Retinal pigment epithelial cell (primary cell): ENCODE measurements around the gene KCNJ10.
A peak's percentile ranks its signal among the peaks of the same experiment; 100 is the strongest.

Source experiments
- DNase-seq: peaks from one replicate; pipeline ENCODE4 v3.0.0-alpha.2; 2010; ENCODE audit warnings: low read depth
- H3K4me3 ChIP-seq: 2 replicates; pipeline ENCODE4 v1.5.1; 2011; ENCODE audit warnings: mild to moderate bottlenecking, low read length, control low read depth, moderate library complexity
- TF ChIP-seq, protein P1 (sequence below): conservative IDR thresholded peaks from 2 replicates; pipeline ENCODE4 v1.5.1; 2011; ENCODE audit warnings: low read depth, low read length, control low read depth, inconsistent platforms

Gene KCNJ10

GRCh38 chr1:159996653-159997052 lies 73.3 kb downstream of the KCNJ10 start:
- TF ChIP-seq, protein P1, sequence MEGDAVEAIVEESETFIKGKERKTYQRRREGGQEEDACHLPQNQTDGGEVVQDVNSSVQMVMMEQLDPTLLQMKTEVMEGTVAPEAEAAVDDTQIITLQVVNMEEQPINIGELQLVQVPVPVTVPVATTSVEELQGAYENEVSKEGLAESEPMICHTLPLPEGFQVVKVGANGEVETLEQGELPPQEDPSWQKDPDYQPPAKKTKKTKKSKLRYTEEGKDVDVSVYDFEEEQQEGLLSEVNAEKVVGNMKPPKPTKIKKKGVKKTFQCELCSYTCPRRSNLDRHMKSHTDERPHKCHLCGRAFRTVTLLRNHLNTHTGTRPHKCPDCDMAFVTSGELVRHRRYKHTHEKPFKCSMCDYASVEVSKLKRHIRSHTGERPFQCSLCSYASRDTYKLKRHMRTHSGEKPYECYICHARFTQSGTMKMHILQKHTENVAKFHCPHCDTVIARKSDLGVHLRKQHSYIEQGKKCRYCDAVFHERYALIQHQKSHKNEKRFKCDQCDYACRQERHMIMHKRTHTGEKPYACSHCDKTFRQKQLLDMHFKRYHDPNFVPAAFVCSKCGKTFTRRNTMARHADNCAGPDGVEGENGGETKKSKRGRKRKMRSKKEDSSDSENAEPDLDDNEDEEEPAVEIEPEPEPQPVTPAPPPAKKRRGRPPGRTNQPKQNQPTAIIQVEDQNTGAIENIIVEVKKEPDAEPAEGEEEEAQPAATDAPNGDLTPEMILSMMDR = no peak
- DNase-seq = peak; percentile 64

GRCh38 chr1:159994896-159995295 lies 75.1 kb downstream of the KCNJ10 start:
- no peak overlapping the region for H3K4me3 ChIP-seq
- TF ChIP-seq, protein P1 = no peak
- DNase-seq = no peak

More at GRCh38 chr1:159996653-159997052, 73.3 kb downstream of the KCNJ10 start:
- H3K4me3 ChIP-seq = no peak overlapping the region

DNA sequence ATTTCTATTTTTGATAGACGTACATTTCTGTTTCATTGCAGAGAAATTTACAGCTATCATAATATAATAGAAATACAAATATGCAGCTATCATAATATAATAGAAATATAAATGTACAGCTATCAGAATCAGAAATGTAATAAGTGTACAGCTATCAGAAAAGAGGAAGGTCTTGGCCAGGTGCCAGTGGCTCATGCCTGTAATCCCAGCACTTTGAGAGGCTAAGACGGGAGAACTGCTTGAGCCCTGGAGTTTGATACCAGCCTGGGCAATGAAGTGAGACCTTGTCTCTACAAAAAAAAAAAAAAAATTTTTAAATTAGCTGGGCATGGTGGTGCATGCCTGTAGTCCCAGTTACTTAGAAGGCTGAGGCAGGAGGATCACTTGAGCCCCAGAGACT lies 76.0 kb downstream of the KCNJ10 start:
- no peak for DNase-seq
- TF ChIP-seq, protein P1 = no peak
- no peak overlapping the region for H3K4me3 ChIP-seq

DNA sequence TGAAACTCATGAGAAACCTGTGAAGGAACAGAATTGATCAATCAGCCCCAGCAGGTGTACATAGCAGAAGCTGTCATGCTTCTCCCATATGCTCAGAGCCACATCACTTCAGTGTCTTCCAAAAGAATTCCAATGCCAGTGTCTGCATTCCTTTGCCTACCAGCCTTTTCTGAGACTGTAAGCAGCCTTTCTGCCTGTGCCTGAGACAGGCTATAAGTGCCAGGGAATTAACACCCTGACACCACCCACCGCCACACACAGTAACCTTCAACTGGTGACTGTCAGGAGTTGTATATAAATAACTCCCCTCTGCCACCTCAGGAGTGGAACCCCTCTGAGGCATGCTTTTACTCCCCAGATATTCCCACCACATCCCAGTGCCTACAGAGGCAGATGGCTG lies 77.8 kb downstream of the KCNJ10 start:
- TF ChIP-seq, protein P1 = no peak
- DNase-seq = peak; percentile 73

GRCh38 chr1:159991513-159991912 lies 78.4 kb downstream of the KCNJ10 start:
- no peak overlapping the region for H3K4me3 ChIP-seq
- TF ChIP-seq, protein P1 = no peak
- DNase-seq = no peak

More for the DNA sequence above, 77.8 kb downstream of the KCNJ10 start:
- no peak overlapping the region for H3K4me3 ChIP-seq

- DNase-seq = no peak
- TF ChIP-seq, protein P1 = no peak
- no peak overlapping the region for H3K4me3 ChIP-seq
Observed at GRCh38 chr1:159990005-159990404, 80.0 kb downstream of the KCNJ10 start.

DNA sequence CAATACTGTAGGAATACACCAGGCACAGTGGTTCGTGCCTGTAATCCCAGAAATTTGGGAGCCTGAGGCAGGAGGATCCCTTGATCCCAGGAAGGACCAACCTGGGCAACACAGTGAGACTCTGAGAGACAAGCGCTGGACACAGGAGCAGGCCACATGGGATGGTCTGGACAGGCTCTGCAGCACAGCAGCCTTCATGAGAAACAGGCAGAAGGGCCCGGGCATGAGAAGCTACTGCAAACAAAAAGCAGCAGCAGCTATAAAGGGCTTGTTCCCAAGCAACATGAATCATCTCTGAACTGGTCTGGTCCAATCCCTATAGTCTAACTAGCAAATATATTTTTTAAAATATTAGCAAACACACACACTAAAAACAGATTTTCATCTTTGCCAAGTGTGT lies 80.4 kb downstream of the KCNJ10 start:
- TF ChIP-seq, protein P1 = no peak

More for the DNA sequence above, 80.4 kb downstream of the KCNJ10 start:
- no peak for DNase-seq
- H3K4me3 ChIP-seq = no peak overlapping the region
